Stromal cell of bone marrow (primary cell): ENCODE results near the gene FOXA1.
"Not testable (repeated sequence)": the region's sequence is repeated elsewhere in the genome, so short reads cannot be mapped to it uniquely, and the experiment has no call there.

ENCODE experiments used
- DNase-seq: peaks from one replicate; pipeline ENCODE4 v3.0.0-alpha.2; 2012; ENCODE audit warnings: low read depth

Gene FOXA1

DNA sequence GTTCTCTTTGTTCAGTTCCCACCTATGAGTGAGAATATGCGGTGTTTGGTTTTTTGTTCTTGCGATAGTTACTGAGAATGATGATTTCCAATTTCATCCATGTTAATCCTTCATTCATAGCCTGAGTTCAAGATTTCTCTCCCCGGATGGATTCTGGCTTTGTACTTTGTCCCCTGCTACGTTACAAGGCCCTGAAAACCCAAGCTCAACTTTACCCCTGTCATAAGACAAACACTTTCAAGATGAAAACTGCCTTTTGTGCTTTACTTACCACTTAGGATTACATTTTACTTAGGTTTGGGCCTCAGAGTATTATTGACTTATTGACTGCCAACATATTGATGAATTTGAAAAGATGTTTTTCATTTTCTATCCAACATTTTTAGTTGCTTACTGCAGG, 36.3 kb downstream of the FOXA1 start:
- DNase-seq, result no peak

- not testable (repeated sequence) for DNase-seq
These were observed 39.5 kb downstream of the FOXA1 start for GRCh38 chr14:37555596-37555995.

- DNase-seq, result no peak
These were observed 41.0 kb downstream of the FOXA1 start for GRCh38 chr14:37553935-37554550.

GRCh38 chr14:37551119-37551518, 43.9 kb downstream of the FOXA1 start:
- DNase-seq, result no peak

GRCh38 chr14:37550511-37550910, 44.5 kb downstream of the FOXA1 start:
- DNase-seq, result peak; percentile 61

GRCh38 chr14:37546621-37547447, 48.2 kb downstream of the FOXA1 start:
- no peak for DNase-seq

DNA sequence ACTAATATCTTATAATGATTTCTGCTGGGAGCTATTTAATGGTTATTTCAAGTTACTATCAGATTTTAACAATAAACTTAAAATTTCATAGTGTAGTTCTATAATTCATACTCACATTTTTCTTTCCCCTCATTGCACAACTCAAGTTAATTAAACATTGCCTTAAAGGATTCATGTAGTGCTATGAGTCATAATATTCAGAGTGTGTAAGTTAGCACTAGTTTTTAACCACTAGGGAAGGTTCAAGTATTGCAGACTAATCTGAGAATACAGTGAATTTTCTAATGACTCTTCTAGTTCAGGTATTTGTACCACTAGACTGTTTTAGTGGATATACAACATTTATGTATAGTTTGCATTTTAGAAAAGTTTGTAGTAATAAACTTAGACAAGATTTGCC, 49.9 kb downstream of the FOXA1 start:
- no peak for DNase-seq

GRCh38 chr14:37544407-37544806, 50.6 kb downstream of the FOXA1 start:
- no peak for DNase-seq

GRCh38 chr14:37539992-37540391, 55.1 kb downstream of the FOXA1 start:
- DNase-seq, result no peak
